DMS53 treated with DMSO at 0.1 percent for 48 hours (cell line): Measurements from ENCODE around the gene UBAP2L.
"Not testable (repeated sequence)": the region's sequence is repeated elsewhere in the genome, so short reads cannot be mapped to it uniquely, and the experiment has no call there.

ENCODE experiments used
- DNase-seq: peaks from one replicate; lab custom pipeline; 2025; ENCODE audit not compliant: unreplicated experiment; lab: John Stamatoyannopoulos, UW

The UBAP2L gene

GRCh38 chr1:154307670-154308270, 87.0 kb downstream of the UBAP2L start:
- not testable (repeated sequence) for DNase-seq

GRCh38 chr1:154309136-154309535, 88.4 kb downstream of the UBAP2L start:
- not testable (repeated sequence) for DNase-seq

- not testable (repeated sequence) for DNase-seq
Observed at GRCh38 chr1:154312229-154313065, 91.7 kb downstream of the UBAP2L start.

- DNase-seq: no peak
Observed at GRCh38 chr1:154313066-154313356, 92.3 kb downstream of the UBAP2L start.

GRCh38 chr1:154314226-154314625, 93.5 kb downstream of the UBAP2L start:
- DNase-seq: not testable (repeated sequence)

- DNase-seq: no peak
Observed at GRCh38 chr1:154316704-154317103, 95.9 kb downstream of the UBAP2L start.

GRCh38 chr1:154318386-154318785, 97.6 kb downstream of the UBAP2L start:
- no peak for DNase-seq
